Measurements from ENCODE around the gene LETM1.

The LETM1 gene

GRCh38 chr4:1830234-1830633, 25.7 kb downstream of the LETM1 start:
- H3K4me3 ChIP-seq (ENCODE audit: low read depth, low read length) = no peak overlapping the region
- no peak for TF ChIP-seq CTCF (IDR thresholded peaks at IDR 0.05; ENCODE audit: borderline replicate concordance, insufficient read depth, low read depth, low read length)

- H3K4me3 ChIP-seq (ENCODE audit: low read depth, low read length) = no peak overlapping the region
- no peak for TF ChIP-seq CTCF (IDR thresholded peaks at IDR 0.05; ENCODE audit: borderline replicate concordance, insufficient read depth, low read depth, low read length)
These were observed 29.2 kb downstream of the LETM1 start for GRCh38 chr4:1826531-1827350.

GRCh38 chr4:1825326-1825725, 30.6 kb downstream of the LETM1 start:
- TF ChIP-seq CTCF (IDR thresholded peaks at IDR 0.05; ENCODE audit: borderline replicate concordance, insufficient read depth, low read depth, low read length) = no peak
- H3K4me3 ChIP-seq (ENCODE audit: low read depth, low read length) = no peak overlapping the region

- no peak for TF ChIP-seq CTCF (IDR thresholded peaks at IDR 0.05; ENCODE audit: borderline replicate concordance, insufficient read depth, low read depth, low read length)
- no peak overlapping the region for H3K4me3 ChIP-seq (ENCODE audit: low read depth, low read length)
These were observed 31.2 kb downstream of the LETM1 start for GRCh38 chr4:1824746-1825145.

- H3K4me3 ChIP-seq (ENCODE audit: low read depth, low read length) = no peak overlapping the region
- no peak for TF ChIP-seq CTCF (IDR thresholded peaks at IDR 0.05; ENCODE audit: borderline replicate concordance, insufficient read depth, low read depth, low read length)
These were observed 32.4 kb downstream of the LETM1 start for GRCh38 chr4:1823545-1823932.

GRCh38 chr4:1822568-1823544, 33.1 kb downstream of the LETM1 start:
- no peak overlapping the region for H3K4me3 ChIP-seq (ENCODE audit: low read depth, low read length)
- no peak for TF ChIP-seq CTCF (IDR thresholded peaks at IDR 0.05; ENCODE audit: borderline replicate concordance, insufficient read depth, low read depth, low read length)
